ENCODE data around the gene ITGAD.

- TF ChIP-seq EZH2 (IDR thresholded peaks at IDR 0.05; ENCODE audit: low read depth, unreplicated experiment) (no peak), CTCF (conservative IDR thresholded peaks at IDR 0.05; ENCODE audit: low read depth in 2 of 2) (no peak), POLR2AphosphoS5 (IDR thresholded peaks at IDR 0.05; ENCODE audit: low read depth) (no peak), EZH2phosphoT487 (IDR thresholded peaks at IDR 0.05; ENCODE audit: unreplicated experiment) (no peak), REST (IDR thresholded peaks at IDR 0.05; ENCODE audit: unreplicated experiment) (no peak), JUNB (IDR thresholded peaks at IDR 0.05; ENCODE audit: unreplicated experiment) (no peak), CREB1 (CRISPR knock-in tag; IDR thresholded peaks at IDR 0.05; ENCODE audit: low read depth) (no peak), STAT1 (IDR thresholded peaks at IDR 0.05; ENCODE audit: unreplicated experiment) (no peak), NANOG (IDR thresholded peaks at IDR 0.05; ENCODE audit: borderline replicate concordance) (no peak), ETS1 (IDR thresholded peaks at IDR 0.05) (no peak), ZNF462 (CRISPR knock-in tag; IDR thresholded peaks at IDR 0.05) (no peak)
Measured at GRCh38 chr16:31350275-31351005, 42.7 kb upstream of the ITGAD start.

Data from GM23338 (cell line).